Lower leg skin (tissue), 3 donors: Measurements from ENCODE around the gene KIF26B.

Experiments used
- POLR2A ChIP-seq, 2 donors: fragments of 450-650 bp; IDR thresholded peaks; one replicate each; pipeline ENCODE4 v1.6.1; 2016 to 2017; ENCODE audit warnings: antibody characterized with exemption in 2 of 2, mild to moderate bottlenecking in 1 of 2, moderate library complexity in 1 of 2
- TF ChIP-seq, protein P1 (sequence below), 3 donors: fragments of 450-650 bp; IDR thresholded peaks; one replicate each; pipeline ENCODE4 v1.5.1; 2016; ENCODE audit warnings: antibody characterized with exemption in 3 of 3, mild to moderate bottlenecking in 3 of 3, moderate library complexity in 2 of 3

DNA sequence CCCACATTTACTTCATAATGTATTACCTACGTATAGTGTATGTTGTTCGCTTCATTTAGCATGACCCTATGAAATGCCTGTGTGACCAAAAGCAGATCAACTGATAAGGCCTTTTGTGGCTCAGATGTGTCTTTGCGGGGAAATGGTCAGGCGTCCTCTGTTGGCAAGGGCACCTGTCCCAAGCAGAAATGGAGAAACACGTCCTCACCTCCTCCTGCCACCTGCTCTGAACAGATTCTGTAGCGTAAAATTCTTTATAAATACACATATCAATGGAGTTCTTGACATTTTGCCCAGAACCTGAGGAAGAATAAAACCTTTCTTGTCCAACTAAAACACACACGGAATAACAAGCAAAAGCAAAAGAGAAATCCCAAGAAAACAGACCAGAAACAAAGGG lies 417.9 kb downstream of the KIF26B start:
- TF ChIP-seq, protein P1, sequence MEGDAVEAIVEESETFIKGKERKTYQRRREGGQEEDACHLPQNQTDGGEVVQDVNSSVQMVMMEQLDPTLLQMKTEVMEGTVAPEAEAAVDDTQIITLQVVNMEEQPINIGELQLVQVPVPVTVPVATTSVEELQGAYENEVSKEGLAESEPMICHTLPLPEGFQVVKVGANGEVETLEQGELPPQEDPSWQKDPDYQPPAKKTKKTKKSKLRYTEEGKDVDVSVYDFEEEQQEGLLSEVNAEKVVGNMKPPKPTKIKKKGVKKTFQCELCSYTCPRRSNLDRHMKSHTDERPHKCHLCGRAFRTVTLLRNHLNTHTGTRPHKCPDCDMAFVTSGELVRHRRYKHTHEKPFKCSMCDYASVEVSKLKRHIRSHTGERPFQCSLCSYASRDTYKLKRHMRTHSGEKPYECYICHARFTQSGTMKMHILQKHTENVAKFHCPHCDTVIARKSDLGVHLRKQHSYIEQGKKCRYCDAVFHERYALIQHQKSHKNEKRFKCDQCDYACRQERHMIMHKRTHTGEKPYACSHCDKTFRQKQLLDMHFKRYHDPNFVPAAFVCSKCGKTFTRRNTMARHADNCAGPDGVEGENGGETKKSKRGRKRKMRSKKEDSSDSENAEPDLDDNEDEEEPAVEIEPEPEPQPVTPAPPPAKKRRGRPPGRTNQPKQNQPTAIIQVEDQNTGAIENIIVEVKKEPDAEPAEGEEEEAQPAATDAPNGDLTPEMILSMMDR (IDR thresholded peaks at IDR 0.05) = no peak
- no peak for TF ChIP-seq POLR2A (IDR thresholded peaks at IDR 0.05)
